ENCODE measurements around the gene ZBTB20. TPM values are rescaled to one million over a fixed set of nuclear protein-coding genes. Genes with fewer than 3 reads are reported as not detected.

Gene ZBTB20
- total RNA-seq, 4 donors from 2014 or later = 69.9 to 112 (median 80.8) TPM

GRCh38 chr3:114958930-114959329 is 188.2 kb downstream of the ZBTB20 start:
- peaks cover 0 to 6% (median 2%) of the 10 kb centered on the region in 4 donors for H3K36me3 ChIP-seq
- intact Hi-C loops (cut with DNase I) = no loop called here
- no peaks in the 10 kb centered on the region for H3K27me3 ChIP-seq
- H3K9me3 ChIP-seq = peaks cover 0 to 17% (median 12%) of the 10 kb centered on the region in 4 donors
- peaks cover 0 to 2% (median 0%) of the 10 kb centered on the region in 4 donors for H3K4me1 ChIP-seq
- TF ChIP-seq CTCF (IDR thresholded peaks at IDR 0.05) (no peak), POLR2A (IDR thresholded peaks at IDR 0.05; ENCODE audit: low read depth) (no peak), POLR2AphosphoS5 (IDR thresholded peaks at IDR 0.05) (no peak), EP300 (IDR thresholded peaks at IDR 0.05) (no peak)
- H3K27ac ChIP-seq (replicated peaks in 1 of 4) = no peak overlapping the region
- DNase-seq (ENCODE audit: extremely low spot score) = no peak
- H3K4me3 ChIP-seq = no peak overlapping the region

GRCh38 chr3:114953800-114954199 is 193.3 kb downstream of the ZBTB20 start:
- H3K27me3 ChIP-seq = no peaks in the 10 kb centered on the region
- peaks cover 0 to 36% (median 29%) of the 10 kb centered on the region in 4 donors for H3K9me3 ChIP-seq
- 100% methylated on average over 1 of the region's 1 CpG for WGBS
- TF ChIP-seq POLR2AphosphoS5 (IDR thresholded peaks at IDR 0.05) (no peak), EP300 (IDR thresholded peaks at IDR 0.05) (no peak), POLR2A (IDR thresholded peaks at IDR 0.05; ENCODE audit: low read depth) (no peak), CTCF (IDR thresholded peaks at IDR 0.05) (no peak)
- peaks cover 0 to 6% (median 2%) of the 10 kb centered on the region in 4 donors for H3K36me3 ChIP-seq
- peaks cover 0 to 2% (median 0%) of the 10 kb centered on the region in 4 donors for H3K4me1 ChIP-seq
- no peak overlapping the region for H3K27ac ChIP-seq (replicated peaks in 1 of 4)
- DNase-seq (ENCODE audit: extremely low spot score) = no peak
- H3K4me3 ChIP-seq = no peak overlapping the region
- intact Hi-C loops (cut with DNase I) = no loop called here

DNA sequence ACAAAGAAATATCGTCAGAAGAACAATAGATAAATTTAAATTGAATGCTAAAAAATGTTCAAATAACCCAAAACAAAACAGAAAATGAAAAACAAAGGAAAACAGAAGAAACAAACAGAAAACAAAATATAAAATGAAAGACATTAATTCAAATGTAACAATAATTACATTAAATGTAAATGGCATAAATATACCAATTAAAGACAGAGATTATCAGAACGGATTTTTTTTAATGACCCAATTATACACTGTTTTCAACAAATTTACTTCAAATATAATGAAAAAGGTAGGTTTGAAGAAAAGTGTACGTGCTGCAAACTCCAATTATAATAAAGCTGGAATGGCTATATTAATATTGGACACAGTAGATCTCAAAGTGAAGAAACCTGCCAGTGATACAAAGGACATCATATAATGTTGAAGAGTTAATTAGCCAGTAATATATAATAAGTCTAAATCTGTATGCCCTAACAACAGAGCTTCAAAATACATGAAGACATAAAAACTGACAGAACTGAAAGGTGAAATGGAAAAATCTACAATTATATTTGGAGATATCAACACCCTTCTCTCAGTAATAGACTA is 193.8 kb downstream of the ZBTB20 start:
- DNase-seq (ENCODE audit: extremely low spot score) = no peak
- peaks cover 0 to 2% (median 0%) of the 10 kb centered on the region in 4 donors for H3K4me1 ChIP-seq
- no peak overlapping the region for H3K27ac ChIP-seq (replicated peaks in 1 of 4)
- no peaks in the 10 kb centered on the region for H3K27me3 ChIP-seq
- peaks cover 0 to 36% (median 29%) of the 10 kb centered on the region in 4 donors for H3K9me3 ChIP-seq
- peaks cover 0 to 6% (median 2%) of the 10 kb centered on the region in 4 donors for H3K36me3 ChIP-seq
- intact Hi-C loops (cut with DNase I) = no loop called here
- no peak for TF ChIP-seq POLR2A (IDR thresholded peaks at IDR 0.05; ENCODE audit: low read depth)
- no peak for TF ChIP-seq POLR2AphosphoS5 (IDR thresholded peaks at IDR 0.05)
- TF ChIP-seq EP300 (IDR thresholded peaks at IDR 0.05) = no peak
- no peak for TF ChIP-seq CTCF (IDR thresholded peaks at IDR 0.05)
- 65% methylated on average over 3 of the region's 3 CpGs for WGBS
- no peak overlapping the region for H3K4me3 ChIP-seq

GRCh38 chr3:114942773-114943172 is 204.3 kb downstream of the ZBTB20 start:
- H3K36me3 ChIP-seq = no peaks in the 10 kb centered on the region
- intact Hi-C loops (cut with DNase I) = no loop called here
- TF ChIP-seq CTCF (IDR thresholded peaks at IDR 0.05) (no peak), EP300 (IDR thresholded peaks at IDR 0.05) (no peak), POLR2AphosphoS5 (IDR thresholded peaks at IDR 0.05) (no peak)
- DNase-seq (ENCODE audit: extremely low spot score) = no peak
- H3K4me1 ChIP-seq = no peaks in the 10 kb centered on the region
- 97% methylated on average over 2 of the region's 2 CpGs for WGBS
- no peak overlapping the region for H3K4me3 ChIP-seq
- no peak overlapping the region for H3K27ac ChIP-seq (replicated peaks in 1 of 4)
- no peaks in the 10 kb centered on the region for H3K27me3 ChIP-seq
- peaks cover 0 to 5% (median 0%) of the 10 kb centered on the region in 4 donors for H3K9me3 ChIP-seq

Measured in esophagus muscularis mucosa (tissue), 4 donors.